ENCODE data around the gene TREM1. TPM values are rescaled to one million over a fixed set of nuclear protein-coding genes. Genes with fewer than 3 reads are reported as not detected.

The TREM1 gene
- total RNA-seq, 1 donor from 2014 or later, result not detected

DNA sequence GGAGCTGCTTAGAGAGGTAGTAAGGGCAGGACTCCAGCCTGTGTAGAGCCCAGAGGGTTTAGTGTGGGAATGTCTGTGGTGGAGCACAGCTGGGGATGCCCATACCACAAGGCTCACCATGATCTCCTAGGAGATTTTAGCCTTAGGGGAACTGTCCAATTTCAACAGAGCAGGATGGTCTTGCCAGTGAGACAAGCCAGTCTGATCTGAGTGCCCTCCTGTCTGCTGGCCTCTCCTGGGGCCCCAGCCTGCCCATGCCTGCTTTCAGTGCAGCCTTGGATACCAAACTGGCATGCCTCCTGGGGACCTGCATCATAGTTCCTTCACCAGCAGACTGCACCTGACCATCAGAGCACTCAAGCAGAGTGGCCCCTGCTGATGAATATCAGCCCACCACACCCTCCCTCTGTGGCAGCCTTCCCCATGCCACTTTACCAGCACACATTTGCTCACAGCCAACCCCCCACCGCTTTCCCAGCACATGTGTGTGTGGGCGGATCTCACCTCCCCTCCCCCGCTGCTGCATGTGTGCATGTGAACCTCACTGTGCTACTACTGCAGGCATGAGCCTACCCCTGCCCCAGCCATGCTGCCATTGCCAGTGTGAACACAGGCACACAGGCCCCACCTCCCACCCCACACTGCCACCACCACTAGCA lies 7.9 kb upstream of the TREM1 start:
- Mint-ChIP-seq H3K9me3 (ENCODE audit: unreplicated experiment) (peaks cover 9% of the 10 kb centered on the region), H3K36me3 (ENCODE audit: unreplicated experiment) (no peaks in the 10 kb centered on the region), H3K4me1 (ENCODE audit: unreplicated experiment) (peaks cover 2% of the 10 kb centered on the region), H3K27ac (ENCODE audit: unreplicated experiment) (no peak overlapping the region), H3K4me3 (ENCODE audit: unreplicated experiment) (no peak overlapping the region), H3K27me3 (ENCODE audit: unreplicated experiment) (peaks cover 46% of the 10 kb centered on the region)
- no peak for DNase-seq (ENCODE audit: extremely low spot score, unreplicated experiment)
- TF ChIP-seq, protein P1, sequence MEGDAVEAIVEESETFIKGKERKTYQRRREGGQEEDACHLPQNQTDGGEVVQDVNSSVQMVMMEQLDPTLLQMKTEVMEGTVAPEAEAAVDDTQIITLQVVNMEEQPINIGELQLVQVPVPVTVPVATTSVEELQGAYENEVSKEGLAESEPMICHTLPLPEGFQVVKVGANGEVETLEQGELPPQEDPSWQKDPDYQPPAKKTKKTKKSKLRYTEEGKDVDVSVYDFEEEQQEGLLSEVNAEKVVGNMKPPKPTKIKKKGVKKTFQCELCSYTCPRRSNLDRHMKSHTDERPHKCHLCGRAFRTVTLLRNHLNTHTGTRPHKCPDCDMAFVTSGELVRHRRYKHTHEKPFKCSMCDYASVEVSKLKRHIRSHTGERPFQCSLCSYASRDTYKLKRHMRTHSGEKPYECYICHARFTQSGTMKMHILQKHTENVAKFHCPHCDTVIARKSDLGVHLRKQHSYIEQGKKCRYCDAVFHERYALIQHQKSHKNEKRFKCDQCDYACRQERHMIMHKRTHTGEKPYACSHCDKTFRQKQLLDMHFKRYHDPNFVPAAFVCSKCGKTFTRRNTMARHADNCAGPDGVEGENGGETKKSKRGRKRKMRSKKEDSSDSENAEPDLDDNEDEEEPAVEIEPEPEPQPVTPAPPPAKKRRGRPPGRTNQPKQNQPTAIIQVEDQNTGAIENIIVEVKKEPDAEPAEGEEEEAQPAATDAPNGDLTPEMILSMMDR (IDR thresholded peaks at IDR 0.05), result no peak

DNA sequence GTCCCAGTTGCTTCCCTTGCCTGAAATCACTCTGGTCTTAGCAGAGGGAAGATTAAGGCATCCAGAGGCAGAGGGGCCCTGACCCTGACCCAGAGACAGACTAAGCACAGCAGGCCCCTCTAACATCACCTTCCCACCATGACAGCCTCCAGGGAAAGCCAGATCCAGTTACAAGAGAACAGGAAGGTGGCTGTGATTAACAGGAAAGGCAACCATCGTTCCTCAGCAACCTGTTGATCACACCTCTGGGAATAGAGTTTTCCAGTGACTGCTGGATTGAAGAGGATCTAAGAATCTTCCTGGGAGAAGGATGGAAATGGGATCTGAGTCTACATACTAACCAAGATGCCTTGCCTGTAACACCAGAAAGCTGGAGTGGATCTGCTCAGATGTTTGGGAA lies 5.2 kb upstream of the TREM1 start:
- DNase-seq (ENCODE audit: extremely low spot score, unreplicated experiment), result no peak
- H3K4me1 Mint-ChIP-seq (ENCODE audit: unreplicated experiment), result peaks cover 2% of the 10 kb centered on the region
- H3K4me3 Mint-ChIP-seq (ENCODE audit: unreplicated experiment), result no peak overlapping the region
- TF ChIP-seq, protein P1 (IDR thresholded peaks at IDR 0.05), result no peak
- H3K36me3 Mint-ChIP-seq (ENCODE audit: unreplicated experiment), result no peaks in the 10 kb centered on the region
- H3K27ac Mint-ChIP-seq (ENCODE audit: unreplicated experiment), result no peak overlapping the region
- H3K9me3 Mint-ChIP-seq (ENCODE audit: unreplicated experiment), result peaks cover 4% of the 10 kb centered on the region
- H3K27me3 Mint-ChIP-seq (ENCODE audit: unreplicated experiment), result peaks cover 44% of the 10 kb centered on the region

DNA sequence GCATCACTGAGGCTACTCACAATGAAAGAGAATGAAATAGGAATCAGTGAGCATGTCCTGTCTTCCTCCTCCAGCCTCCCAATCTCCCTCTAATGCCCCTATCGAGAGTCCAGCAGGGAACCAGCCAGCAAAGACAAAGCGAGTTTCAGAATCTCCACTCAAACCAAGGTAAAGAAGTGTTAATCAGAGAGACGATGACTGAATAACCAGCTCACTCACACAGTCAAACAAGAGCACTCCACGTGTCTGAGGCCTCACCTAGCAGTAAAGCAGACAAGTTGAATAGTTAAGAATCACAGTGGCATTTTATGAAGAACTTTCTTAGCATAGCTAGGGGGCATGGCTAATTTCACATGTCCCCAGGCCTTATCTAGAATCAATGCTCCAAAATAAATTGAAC lies 3.3 kb upstream of the TREM1 start:
- DNase-seq (ENCODE audit: extremely low spot score, unreplicated experiment), result no peak

DNA sequence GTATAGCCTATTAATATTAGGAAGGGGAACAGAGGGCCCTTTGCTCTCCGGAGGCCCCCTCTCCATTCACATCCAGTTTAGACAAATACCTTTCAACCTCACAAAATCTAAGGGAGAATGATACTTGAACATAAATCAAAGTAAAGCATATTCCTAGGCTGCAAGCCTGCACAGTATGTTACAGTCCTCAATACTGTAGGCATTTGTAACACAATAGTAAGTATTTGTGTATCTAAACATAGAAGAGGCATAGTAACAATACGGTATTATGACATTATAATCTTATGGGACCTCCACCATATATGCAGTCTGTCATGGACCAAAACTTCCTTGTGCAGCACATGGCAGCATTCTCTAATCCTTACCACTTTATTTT lies 2.3 kb upstream of the TREM1 start:
- Mint-ChIP-seq H3K36me3 (ENCODE audit: unreplicated experiment) (no peaks in the 10 kb centered on the region), H3K27ac (ENCODE audit: unreplicated experiment) (no peak overlapping the region), H3K4me1 (ENCODE audit: unreplicated experiment) (peaks cover 2% of the 10 kb centered on the region), H3K4me3 (ENCODE audit: unreplicated experiment) (no peak overlapping the region), H3K27me3 (ENCODE audit: unreplicated experiment) (peaks cover 49% of the 10 kb centered on the region), H3K9me3 (ENCODE audit: unreplicated experiment) (no peaks in the 10 kb centered on the region)
- TF ChIP-seq, protein P1 (IDR thresholded peaks at IDR 0.05), result no peak
- no peak for DNase-seq (ENCODE audit: extremely low spot score, unreplicated experiment)

More for the DNA sequence above, 3.3 kb upstream of the TREM1 start:
- Mint-ChIP-seq H3K4me3 (ENCODE audit: unreplicated experiment) (no peak overlapping the region), H3K36me3 (ENCODE audit: unreplicated experiment) (no peaks in the 10 kb centered on the region), H3K9me3 (ENCODE audit: unreplicated experiment) (no peaks in the 10 kb centered on the region), H3K27ac (ENCODE audit: unreplicated experiment) (no peak overlapping the region), H3K27me3 (ENCODE audit: unreplicated experiment) (peaks cover 48% of the 10 kb centered on the region), H3K4me1 (ENCODE audit: unreplicated experiment) (peaks cover 2% of the 10 kb centered on the region)
- TF ChIP-seq, protein P1 (IDR thresholded peaks at IDR 0.05), result no peak

DNA sequence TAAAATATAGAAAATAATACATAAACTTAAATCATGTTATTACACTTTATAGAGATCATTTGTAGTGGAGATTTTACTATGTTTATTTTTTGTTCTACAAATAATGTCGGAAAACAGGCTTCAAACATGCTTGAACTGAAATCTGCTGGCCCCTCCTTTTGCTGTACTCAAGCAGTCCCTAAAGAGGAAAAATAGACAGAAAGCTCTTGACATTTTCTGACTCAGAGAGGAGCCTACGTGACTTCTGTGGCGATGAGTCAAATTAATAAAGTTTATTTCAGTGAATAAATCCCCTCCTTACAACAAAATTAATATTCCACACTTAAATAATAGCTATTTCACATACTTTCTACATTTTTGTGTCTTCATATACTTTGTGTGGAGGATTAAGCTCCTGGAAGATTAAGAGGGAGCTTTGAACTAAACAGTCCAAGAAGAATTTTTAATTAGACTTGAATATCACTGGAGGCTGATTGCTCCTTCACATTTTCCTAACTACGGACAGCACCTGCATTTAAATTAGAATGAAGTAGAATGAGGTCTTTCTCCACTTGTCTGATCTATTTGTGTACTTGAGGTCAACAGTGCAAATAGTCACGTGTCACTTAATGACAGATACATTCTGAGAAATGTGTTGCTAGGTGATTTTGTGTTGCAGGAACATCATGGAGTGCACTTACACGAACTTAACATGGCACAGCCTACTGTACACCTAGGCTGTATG lies 1.7 kb upstream of the TREM1 start:
- H3K4me1 Mint-ChIP-seq (ENCODE audit: unreplicated experiment), result peaks cover 2% of the 10 kb centered on the region
- H3K36me3 Mint-ChIP-seq (ENCODE audit: unreplicated experiment), result no peaks in the 10 kb centered on the region
- H3K9me3 Mint-ChIP-seq (ENCODE audit: unreplicated experiment), result no peaks in the 10 kb centered on the region
- DNase-seq (ENCODE audit: extremely low spot score, unreplicated experiment), result no peak
- no peak overlapping the region for H3K27ac Mint-ChIP-seq (ENCODE audit: unreplicated experiment)
- H3K4me3 Mint-ChIP-seq (ENCODE audit: unreplicated experiment), result no peak overlapping the region
- peaks cover 50% of the 10 kb centered on the region for H3K27me3 Mint-ChIP-seq (ENCODE audit: unreplicated experiment)
- TF ChIP-seq, protein P1 (IDR thresholded peaks at IDR 0.05), result no peak
